HG03196 (cell line): ENCODE data around the gene MINDY3.
"Not testable (repeated sequence)": the region's sequence is repeated elsewhere in the genome, so short reads cannot be mapped to it uniquely, and the experiment has no call there.

Source experiments
- ATAC-seq: cut with Tn5 transposase; IDR thresholded peaks from one replicate; pipeline ENCODE4 v1.9.1; 2021; ENCODE audit not compliant: unreplicated experiment

MINDY3 gene

DNA sequence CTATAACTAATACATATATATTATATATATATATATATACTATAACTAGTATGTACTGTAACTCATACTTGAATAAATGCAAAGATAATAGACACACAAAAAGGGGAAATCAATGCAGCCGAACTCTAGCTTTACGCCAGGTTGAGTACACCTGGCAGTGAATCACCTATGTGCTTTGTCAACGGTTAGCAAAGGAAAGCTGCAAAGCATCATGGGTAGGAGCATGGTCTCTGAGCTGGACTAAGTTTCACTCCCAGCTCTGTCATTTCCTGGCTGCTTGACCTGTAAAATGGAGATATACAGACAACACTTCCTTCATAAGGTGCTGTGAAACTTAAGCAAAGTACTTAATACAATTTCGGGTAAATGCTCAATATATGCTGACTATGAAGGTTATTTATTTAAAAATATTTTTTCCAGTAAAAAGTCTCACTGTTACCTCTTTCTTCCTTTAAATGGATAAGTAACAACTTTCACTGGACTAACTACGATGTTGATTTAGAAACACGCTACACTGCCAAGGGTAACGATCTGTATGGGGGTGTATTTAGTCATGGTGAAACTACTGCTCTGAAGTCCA is 78.8 kb downstream of the MINDY3 start:
- no peak for ATAC-seq

DNA sequence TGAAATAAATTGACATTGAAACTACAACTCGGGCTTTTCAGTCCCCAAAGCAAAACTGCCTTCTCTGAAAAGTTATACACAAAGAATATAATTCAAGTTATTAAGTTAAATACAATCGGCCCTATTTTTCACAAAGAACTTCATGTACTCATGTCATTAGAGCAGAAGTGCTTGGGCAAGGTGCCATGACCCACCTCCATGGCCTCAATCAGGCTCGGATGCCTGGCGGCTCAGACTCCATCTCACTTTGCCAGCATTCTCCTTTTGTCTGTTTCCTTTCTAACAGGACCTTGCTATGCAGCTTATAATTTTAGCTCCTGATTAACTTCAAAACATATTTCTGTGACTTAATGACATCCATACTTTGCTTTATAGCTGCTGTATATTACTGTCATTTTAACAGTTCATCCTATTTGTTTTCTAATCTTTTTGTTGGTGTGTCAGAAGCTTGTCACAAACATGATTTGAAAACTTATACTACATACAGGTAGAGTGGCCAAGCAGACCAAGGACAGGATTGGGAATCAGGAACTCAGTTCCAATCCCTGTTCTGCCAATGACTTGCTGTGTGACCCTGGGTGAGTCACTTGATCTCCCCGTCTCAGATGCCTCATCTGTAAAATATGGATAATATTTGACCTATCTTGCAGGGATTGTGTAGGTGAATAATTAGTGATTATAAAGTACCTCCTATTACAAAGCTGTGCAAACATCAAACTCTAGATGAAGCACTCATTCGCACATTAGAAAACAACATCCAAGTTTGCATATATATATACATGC is 79.8 kb downstream of the MINDY3 start:
- ATAC-seq: no peak

DNA sequence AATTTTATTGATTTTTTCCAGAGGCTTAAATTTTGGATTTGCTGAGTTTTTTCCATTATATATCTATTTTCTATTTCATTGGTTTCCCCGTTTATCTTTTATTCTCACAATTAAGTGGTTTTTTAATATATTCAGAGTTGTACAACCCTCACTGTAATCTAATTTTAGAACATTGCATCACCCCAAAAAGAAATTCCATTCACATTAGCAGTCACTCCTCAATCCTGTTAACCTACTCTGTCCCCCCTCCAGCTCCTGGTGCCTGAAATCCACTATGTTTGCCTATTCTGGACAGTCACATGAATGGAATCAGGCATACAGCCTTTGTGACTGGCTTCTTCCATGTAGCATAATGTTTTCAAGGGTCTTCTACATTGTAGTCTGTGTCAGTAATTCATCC is 84.8 kb downstream of the MINDY3 start:
- ATAC-seq: no peak

DNA sequence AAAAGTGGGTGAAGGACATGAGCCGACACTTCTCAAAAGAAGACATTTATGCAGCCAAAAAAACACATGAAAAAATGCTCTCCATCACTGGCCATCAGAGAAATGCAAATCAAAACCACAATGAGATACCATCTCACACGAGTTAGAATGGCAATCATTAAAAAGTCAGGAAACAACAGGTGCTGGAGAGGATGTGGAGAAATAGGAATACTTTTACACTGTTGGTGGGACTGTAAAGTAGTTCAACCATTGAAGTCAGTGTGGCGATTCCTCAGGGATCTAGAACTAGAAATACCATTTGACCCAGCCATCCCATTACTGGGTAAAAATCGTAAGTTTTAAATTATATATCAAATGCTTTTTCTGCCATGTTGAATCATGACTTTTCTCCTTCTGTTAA is 85.8 kb downstream of the MINDY3 start:
- not testable (repeated sequence) for ATAC-seq

DNA sequence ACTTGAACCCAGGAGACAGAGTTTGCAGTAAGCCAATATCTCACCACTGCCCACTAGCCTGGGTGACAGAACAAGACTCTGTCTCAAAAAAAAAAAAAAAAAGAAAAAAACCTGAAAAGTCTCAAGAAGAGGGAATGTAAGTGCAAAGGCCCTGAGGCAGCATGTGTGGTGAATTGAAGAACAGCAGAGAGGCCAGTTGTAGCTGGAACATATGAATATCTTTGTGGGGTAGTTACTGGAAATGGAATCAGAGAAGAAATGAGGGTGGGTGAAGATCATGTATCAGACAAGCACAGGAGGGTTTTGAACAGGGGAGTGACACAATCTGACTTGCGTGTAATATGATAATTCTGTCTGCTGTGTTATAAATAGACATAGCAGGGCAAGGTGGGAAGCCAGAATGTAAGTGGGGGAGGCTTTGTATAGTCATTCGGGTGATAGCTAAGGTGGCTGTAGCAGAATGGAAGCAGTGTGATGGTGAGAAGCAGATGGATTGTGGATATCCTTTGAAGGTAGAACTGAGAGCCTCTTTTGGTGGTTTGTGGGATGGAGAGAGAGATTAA is 95.3 kb downstream of the MINDY3 start:
- ATAC-seq: no peak

DNA sequence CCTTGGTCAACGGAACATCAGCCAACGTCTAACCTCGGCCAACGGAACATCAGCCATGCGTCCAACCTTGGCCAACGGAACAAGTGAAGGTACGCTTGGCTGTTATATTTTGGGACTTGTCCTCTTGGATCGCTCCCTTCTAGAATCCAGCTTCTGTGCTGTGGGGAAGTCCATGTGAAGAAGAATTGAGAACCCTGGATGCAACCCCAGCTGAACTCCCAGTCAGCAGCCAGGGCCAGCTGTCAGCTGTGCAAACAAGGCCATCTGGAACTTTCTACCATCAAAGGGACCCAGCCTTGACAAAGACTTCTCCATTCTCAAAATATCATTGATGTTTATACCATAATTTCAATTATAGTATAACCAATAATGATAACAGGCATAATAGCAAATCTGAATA is 97.3 kb downstream of the MINDY3 start:
- no peak for ATAC-seq

DNA sequence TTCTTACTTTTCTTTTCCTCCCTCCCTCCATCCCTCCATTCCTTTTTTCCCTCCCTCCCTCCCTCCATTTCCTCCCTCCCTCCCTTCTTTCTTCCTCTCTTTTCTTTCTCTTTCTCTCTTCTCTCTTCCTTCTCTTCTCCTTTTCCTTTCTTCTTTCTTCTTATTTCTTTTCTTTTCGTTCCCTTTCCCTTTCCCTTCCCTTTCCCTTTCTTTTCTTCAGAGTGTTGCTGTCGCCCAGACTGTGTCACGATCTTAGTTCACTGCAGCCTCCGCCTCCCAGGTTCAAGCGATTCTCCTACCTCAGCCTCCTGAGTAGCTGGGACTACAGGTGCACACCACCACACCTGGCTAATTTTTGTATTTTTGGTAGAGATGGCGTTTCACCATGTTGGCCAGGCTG is 98.1 kb downstream of the MINDY3 start:
- ATAC-seq: not testable (repeated sequence)

DNA sequence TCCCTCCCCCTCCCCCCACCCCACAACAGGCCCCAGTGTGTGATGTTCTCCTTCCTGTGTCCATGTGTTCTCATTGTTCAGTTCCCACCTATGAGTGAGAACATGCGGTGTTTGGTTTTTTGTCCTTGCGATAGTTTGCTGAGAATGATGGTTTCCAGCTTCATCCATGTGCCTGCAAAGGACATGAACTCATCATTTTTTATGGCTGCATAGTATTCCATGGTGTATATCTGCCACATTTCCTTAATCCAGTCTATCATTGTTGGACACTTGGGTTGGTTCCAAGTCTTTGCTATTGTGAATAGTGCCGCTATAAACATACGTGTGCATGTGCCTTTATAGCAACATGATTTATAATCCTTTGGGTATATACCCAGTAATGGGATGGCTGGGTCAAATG is 99.1 kb downstream of the MINDY3 start:
- not testable (repeated sequence) for ATAC-seq

DNA sequence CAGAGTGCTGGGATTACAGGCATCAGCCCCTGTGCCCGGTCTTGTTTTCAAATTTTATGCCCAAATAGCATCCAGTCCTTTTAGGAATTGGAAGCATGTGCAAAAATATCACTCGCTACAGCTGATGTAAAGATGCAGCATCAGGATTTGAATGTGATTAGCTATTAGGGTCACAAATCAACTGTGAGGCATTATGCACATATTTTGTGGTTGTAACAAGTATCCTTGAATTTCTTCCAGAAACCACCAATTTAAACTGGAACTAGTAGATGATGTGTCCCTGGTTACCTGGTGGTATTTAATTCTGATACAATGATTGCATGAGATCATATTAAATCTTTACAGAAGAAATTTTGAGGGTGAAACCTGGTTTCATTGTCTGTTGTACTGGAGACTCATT is 99.6 kb downstream of the MINDY3 start:
- ATAC-seq: no peak

DNA sequence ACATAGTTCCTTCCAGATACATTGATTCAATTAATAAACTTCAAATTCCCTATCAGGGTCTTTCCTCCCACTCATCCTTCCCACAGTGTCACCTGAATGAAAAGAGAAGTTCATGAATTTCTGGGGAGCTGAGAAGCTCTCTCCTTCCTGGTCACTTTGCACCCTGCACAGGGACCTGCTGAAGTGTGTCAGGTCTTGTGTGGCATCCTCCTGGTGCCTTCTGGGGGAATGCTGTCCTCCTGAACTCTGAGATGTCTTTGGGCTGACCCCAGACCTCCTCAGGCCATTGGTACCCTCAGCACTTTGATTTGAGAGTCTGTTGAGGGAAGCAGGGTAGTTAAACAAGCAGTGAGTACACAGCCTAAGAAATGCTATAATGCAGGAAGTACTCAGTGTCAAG is 101.0 kb downstream of the MINDY3 start:
- no peak for ATAC-seq

DNA sequence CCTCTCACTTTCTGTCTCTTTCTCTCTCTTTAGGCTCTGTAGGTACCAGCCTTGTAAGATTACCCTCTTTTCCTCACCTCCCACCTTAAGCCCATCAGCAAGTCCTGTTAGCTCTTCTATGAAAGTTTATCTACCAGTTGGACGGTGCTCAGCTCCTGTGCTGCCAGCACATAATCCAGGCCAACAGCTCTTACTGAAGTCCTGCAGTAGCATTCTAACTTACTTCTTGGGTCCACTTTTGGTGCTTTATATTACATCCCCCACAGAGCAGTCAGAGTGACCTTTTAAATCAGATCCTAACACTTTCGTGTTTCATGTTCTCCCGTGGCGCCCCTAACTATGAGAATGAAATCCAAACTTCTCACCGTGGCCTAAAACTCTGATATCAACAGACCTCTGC is 101.7 kb downstream of the MINDY3 start:
- ATAC-seq: no peak

DNA sequence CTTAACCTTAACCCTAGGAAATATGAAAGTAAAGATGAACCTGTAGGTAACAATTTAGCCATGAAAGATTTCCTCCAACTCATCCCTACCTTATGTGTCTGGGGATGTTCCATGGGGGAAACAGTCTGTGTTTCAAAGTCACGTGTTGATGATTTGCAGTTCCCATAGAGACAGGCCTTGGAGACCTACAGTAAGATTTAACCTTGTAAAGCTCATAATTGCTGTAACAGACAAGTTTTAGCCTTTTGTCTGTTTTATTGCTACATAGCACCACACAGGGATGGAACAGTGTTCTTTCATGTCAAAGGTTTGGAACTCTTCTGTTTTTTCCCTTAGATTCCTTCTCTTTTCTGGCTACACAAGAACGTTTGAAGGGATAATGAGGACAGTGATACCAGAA is 105.4 kb downstream of the MINDY3 start:
- ATAC-seq: no peak

DNA sequence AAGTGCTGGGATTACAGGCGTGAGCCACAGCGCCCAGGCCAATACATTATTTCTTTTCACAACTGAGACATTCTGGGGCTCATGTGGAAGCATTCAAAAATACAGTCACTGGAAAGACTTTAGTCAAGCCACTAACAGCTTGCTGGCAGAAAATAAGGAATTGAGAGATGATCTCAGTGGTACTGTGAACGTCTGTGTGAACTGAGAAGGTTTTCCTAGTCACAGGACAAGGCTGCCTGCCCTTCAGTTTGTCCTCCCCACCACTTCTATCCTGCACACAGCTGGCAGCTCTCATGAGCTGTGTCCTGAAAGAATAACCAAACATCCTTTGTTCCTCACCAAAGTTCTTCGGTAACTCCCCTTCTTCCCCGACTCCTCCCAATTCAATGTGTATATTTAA is 109.3 kb downstream of the MINDY3 start:
- no peak for ATAC-seq

DNA sequence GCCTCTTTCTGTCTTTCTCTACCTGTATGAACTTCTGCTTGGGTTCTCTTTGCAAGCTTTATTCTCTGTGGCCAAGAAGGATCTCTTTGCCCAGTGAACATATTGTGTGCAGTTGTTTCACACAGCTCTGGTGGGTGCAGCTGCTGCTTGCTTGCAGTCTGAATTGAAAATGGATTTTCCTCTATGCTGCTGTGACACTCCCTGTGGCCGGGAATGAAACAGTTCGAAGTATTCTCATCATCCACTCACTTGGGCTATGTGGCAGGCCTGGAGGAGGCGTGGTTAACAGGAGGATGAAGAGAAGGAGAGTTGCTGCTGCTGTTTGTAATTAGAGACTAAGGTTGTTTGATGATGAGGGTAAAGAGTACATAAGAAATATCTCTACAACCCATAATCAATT is 112.2 kb downstream of the MINDY3 start:
- ATAC-seq: no peak

DNA sequence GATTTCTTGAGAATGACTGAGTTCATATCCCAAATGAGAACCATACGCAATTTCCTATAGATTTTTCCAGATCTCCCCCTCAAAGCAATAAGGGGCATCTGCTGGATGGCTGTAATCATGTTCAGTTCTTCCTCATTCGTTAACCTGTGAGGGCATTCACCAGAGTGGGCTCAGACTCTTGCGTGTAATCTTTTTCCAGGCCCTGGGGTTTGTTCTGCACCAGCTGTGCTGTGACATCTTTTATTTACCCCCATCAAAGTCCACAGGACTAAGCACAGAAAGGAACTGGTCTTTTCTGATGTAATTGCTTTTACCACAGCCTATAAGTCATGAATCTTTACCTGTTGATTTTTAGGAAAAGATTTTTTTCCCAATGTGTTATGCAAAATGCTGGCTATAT is 112.7 kb downstream of the MINDY3 start:
- ATAC-seq: no peak

DNA sequence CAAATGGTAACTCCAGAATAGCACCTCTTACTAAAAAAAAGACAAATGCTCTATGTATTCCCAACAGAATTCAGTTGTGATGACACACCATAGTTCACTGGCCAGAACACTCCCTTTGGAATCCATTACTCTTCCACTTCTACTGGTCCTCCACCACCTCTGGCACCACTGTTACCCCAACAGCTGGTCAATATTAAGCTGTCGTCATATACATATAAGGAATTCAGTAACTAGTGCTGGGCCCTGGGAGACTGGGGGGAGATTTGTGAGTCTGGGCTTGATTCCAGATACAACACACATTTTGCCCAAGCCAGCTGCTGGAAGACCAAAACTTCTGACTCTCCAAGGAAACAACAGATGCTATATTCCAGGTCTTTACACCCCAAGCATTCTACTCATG is 114.6 kb downstream of the MINDY3 start:
- no peak for ATAC-seq

DNA sequence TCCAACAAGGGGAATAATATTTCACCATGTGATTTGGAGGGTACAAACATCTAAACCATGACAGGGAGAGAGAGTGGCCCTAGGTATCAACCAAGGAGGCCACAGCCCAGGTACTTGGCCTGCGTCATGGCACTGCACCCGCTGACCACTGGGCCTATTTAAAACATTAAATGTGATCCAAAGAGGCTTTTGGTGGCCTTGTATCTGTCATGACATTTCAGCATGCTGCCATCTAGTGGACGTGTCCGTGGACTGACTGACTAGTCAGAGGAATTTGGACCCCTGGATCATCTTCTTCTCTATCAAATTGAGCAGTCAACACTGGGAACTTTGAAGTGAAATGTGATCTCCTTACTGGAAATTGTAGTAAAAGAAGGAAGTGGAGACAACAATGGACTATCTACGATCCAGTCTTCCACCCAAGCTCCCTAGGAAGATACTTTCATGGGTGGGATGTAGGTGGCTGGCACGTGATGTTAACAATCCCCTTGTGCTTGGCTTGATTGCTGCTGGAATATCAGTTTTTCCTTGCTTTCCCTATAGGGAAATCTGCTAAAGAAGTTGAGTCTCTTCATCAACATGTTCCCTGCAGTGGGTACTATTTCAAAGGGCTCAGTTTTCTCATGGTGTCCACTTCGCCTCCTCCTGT is 116.0 kb downstream of the MINDY3 start:
- no peak for ATAC-seq

DNA sequence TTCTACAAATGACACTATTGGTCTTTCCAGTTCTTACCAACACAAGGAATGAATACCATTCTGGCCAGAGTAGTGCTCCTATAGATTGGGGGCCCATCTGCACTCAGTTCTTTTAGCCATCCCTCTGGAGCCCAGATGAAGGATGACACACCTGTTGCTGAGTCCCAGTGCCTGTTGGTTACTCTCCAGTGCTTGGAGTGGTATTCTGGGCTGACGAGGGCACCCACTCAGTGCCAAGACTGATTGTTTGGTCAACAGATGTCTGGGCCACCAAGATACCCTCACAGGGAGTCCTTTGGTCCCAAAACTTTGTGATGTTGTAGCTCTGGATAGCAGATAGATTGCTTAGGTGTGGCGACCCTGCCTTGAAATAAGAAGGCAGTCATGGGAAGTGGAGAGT is 116.9 kb downstream of the MINDY3 start:
- ATAC-seq: no peak

DNA sequence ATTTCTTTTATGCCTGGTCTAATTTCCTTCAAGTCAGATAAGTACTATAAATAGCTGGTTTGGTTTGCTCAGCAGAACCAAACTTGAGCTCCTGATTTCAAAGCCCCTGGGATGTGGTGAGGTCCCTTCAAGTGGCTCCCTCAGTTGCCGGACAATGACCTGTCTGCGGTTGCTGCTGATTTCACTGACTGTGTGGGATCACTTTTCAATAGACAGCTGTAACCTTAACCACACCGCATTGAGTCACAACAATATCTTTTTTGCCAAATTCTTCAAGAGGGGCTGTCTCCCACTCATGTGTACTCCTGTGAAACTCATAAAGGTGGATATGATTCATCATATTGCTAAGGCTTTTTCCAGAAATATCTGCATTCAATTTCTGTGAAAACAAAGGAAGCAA is 117.5 kb downstream of the MINDY3 start:
- no peak for ATAC-seq

DNA sequence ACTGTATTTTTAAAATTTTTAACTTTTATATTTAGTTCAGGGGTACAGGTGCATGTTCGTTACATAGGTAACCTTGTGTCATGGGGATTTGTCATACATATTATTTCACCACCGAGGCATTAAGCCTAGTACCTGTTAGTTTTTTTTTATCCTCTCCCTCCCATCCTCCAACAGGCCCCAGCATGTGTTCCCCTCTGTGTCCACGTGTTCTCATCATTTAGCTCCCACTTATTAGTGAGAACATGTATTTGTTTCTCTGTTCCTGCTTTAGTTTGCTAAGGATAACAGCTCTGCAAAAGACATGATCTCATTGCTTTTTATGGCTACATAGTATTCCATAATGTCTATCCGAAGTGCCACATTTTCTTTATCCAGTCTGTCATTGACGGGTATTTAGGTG is 118.2 kb downstream of the MINDY3 start:
- ATAC-seq: no peak

DNA sequence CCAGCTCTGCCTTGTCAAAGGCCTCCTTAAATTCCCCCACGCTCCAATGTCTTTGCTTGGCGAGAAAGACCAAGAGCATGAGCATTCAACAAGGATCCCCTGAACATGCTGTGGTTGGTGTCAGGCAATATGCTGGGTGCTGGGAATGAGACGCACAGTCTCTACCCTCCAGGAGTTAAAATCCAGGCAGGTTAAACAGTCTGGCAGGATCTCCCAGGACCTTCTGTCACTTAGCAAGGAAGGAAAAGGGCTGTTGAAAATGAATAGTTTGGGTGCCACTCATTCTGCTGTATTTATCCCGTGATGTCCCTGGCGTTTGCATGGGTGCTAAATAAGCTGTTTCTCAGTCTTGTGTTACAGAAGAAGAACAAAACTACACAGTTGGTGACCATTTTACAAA is 118.7 kb downstream of the MINDY3 start:
- no peak for ATAC-seq

DNA sequence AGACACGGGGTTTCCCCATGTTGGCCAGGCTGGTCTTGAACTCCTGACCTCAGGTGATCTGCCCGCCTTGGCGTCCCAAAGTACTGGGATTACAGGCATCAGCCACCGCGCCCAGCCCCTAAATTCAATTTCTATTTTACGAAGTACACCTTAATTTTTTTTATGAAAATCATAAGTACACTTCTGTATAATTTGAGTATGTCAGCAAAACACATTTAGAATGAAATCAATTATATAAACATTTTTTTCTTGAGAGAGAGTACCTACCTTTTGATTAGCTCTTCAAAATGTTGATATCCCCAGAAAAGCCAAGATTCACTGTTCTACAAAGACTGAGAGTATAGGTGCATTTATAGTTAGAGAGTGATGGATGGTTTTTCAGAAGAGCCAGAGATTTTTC is 120.0 kb downstream of the MINDY3 start:
- ATAC-seq: no peak
